Body of pancreas (tissue), 4 donors: ENCODE results near the gene HSPB7.

Source experiments
- POLR2A ChIP-seq, 3 donors: fragments of 450-650 bp; IDR thresholded peaks; one replicate each; pipeline ENCODE4 v1.6.1; 2016; ENCODE audit warnings: antibody characterized with exemption in 3 of 3, mild to moderate bottlenecking in 2 of 3
- TF ChIP-seq, protein P1 (sequence below), 7 experiments: fragments of 450-650 bp in 4 of 7; fragments of 200-600 bp in 3 of 7; sonication (generic) in 3 of 7; IDR thresholded peaks; one replicate each; pipeline ENCODE4 v1.5.1; 2016 to 2019; ENCODE audit warnings: antibody characterized with exemption in 7 of 7

DNA sequence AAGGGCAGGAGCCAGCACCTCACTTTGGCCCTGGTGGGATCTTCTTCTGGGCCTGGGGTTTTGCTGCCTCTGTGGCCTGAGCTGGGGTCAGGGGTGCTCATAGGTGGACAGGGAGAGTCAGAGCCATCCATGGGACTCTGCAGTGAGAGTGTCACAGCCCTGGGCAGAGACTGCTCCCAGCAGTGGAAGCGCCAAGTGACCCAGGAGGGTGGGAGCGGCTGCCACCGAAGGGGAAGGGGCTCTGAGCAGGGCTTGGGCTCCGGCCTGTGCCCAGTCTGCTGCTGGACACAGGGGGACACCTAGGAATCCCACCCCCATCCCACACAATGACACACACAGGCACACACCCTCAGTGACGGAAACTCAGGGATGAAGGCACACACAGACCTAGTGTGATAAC, 26.1 kb upstream of the HSPB7 start:
- TF ChIP-seq POLR2A (IDR thresholded peaks at IDR 0.05), result no peak
- TF ChIP-seq, protein P1, sequence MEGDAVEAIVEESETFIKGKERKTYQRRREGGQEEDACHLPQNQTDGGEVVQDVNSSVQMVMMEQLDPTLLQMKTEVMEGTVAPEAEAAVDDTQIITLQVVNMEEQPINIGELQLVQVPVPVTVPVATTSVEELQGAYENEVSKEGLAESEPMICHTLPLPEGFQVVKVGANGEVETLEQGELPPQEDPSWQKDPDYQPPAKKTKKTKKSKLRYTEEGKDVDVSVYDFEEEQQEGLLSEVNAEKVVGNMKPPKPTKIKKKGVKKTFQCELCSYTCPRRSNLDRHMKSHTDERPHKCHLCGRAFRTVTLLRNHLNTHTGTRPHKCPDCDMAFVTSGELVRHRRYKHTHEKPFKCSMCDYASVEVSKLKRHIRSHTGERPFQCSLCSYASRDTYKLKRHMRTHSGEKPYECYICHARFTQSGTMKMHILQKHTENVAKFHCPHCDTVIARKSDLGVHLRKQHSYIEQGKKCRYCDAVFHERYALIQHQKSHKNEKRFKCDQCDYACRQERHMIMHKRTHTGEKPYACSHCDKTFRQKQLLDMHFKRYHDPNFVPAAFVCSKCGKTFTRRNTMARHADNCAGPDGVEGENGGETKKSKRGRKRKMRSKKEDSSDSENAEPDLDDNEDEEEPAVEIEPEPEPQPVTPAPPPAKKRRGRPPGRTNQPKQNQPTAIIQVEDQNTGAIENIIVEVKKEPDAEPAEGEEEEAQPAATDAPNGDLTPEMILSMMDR (IDR thresholded peaks at IDR 0.05), result no peak
